Bronchial epithelial cell (primary cell): ENCODE results near the gene MUC13. TPM values are rescaled to one million over a fixed set of nuclear protein-coding genes. Genes with fewer than 3 reads are reported as not detected.

ENCODE experiments used
- DNase-seq: peaks from one replicate; pipeline ENCODE4 v3.0.0-alpha.2; 2010; ENCODE audit warnings: low read depth
- FAIRE-seq: peaks from 2 replicates; lab custom pipeline; 2011; peaks lifted over from hg19 to GRCh38; lab: Jason Lieb, UNC
- H3K27me3 ChIP-seq: 2 replicates; pipeline ENCODE4 v1.5.1; 2011; ENCODE audit warnings: low read length; ENCODE audit not compliant: control insufficient read depth, insufficient read depth
- H3K36me3 ChIP-seq: 2 replicates; pipeline ENCODE4 v1.5.1; 2011; ENCODE audit warnings: low read length; ENCODE audit not compliant: control insufficient read depth, insufficient read depth
- H3K4me3 ChIP-seq: 2 replicates; pipeline ENCODE4 v1.5.1; 2011; ENCODE audit warnings: mild to moderate bottlenecking, low read depth, low read length, control low read depth
- CTCF ChIP-seq: IDR thresholded peaks from 2 replicates; pipeline ENCODE4 v1.5.1; 2011; ENCODE audit warnings: mild to moderate bottlenecking, moderate library complexity, low read length, control low read depth, inconsistent platforms; ENCODE audit not compliant: insufficient read depth, severe bottlenecking
- total RNA-seq: library from RNA; depleted of rRNA; stranded (reverse); fragments of >200 nt; gene quantifications from 2 replicates; pipeline ENCODE4 v1.2.1, GENCODE V29; 2014

The MUC13 gene
- total RNA-seq, 1 donor from 2014 or later = not detected

- TF ChIP-seq CTCF = no peak
- FAIRE-seq (no peak), DNase-seq (no peak)
- no peaks in the 10 kb centered on the region for H3K36me3 ChIP-seq
- H3K27me3 ChIP-seq = no peaks in the 10 kb centered on the region
- no peak overlapping the region for H3K4me3 ChIP-seq
Observed at GRCh38 chr3:124942613-124943012, 8.1 kb upstream of the MUC13 start.

- H3K4me3 ChIP-seq = no peak overlapping the region
- FAIRE-seq (no peak), DNase-seq (no peak)
- H3K27me3 ChIP-seq = no peaks in the 10 kb centered on the region
- no peak for TF ChIP-seq CTCF
- H3K36me3 ChIP-seq = no peaks in the 10 kb centered on the region
Observed at GRCh38 chr3:124941771-124942170, 7.2 kb upstream of the MUC13 start.

GRCh38 chr3:124939661-124940060, 5.1 kb upstream of the MUC13 start:
- no peak overlapping the region for H3K4me3 ChIP-seq
- no peaks in the 10 kb centered on the region for H3K27me3 ChIP-seq
- no peak for TF ChIP-seq CTCF
- H3K36me3 ChIP-seq = no peaks in the 10 kb centered on the region
- peak; percentile 54 for DNase-seq
- no peak for FAIRE-seq

GRCh38 chr3:124938896-124939295, 4.3 kb upstream of the MUC13 start:
- TF ChIP-seq CTCF = no peak
- Histone ChIP-seq H3K4me3 (no peak overlapping the region), H3K27me3 (no peaks in the 10 kb centered on the region), H3K36me3 (no peaks in the 10 kb centered on the region)
- FAIRE-seq (no peak), DNase-seq (no peak)

- DNase-seq (no peak), FAIRE-seq (no peak)
- no peak overlapping the region for H3K4me3 ChIP-seq
- TF ChIP-seq CTCF = no peak
- H3K36me3 ChIP-seq = no peaks in the 10 kb centered on the region
- no peaks in the 10 kb centered on the region for H3K27me3 ChIP-seq
Observed at GRCh38 chr3:124937049-124937448, 2.5 kb upstream of the MUC13 start.

- TF ChIP-seq CTCF = no peak
- no peaks in the 10 kb centered on the region for H3K27me3 ChIP-seq
- DNase-seq = no peak
- no peak for FAIRE-seq
- H3K4me3 ChIP-seq = no peak overlapping the region
- no peaks in the 10 kb centered on the region for H3K36me3 ChIP-seq
Observed at GRCh38 chr3:124935794-124936542, 1.4 kb upstream of the MUC13 start.
